ENCODE measurements around the gene SLAIN1. TPM values are rescaled to one million over a fixed set of nuclear protein-coding genes. Genes with fewer than 3 reads are reported as not detected.
A peak's percentile ranks its signal among the peaks of the same experiment; 100 is the strongest.
"Not testable (repeated sequence)": the region's sequence is repeated elsewhere in the genome, so short reads cannot be mapped to it uniquely, and the experiment has no call there.

The SLAIN1 gene
- 36.3 and 43.3 TPM in 2 replicates for total RNA-seq

- DNase-seq (ENCODE audit: low spot score), result peak; percentile 71
- Mint-ChIP-seq H3K9me3 (no peaks in the 10 kb centered on the region), H3K4me3 (peak within 1 kb of the TSS; percentile 95), H3K27ac (peak within 1 kb of the TSS; percentile 47), H3K27me3 (ENCODE audit: insufficient read depth) (peaks cover 26% of the 10 kb centered on the region), H3K4me1 (ENCODE audit: low read depth) (peaks cover 38% of the 10 kb centered on the region), H3K36me3 (ENCODE audit: low read depth) (no peaks in the 10 kb centered on the region)
- intact Hi-C loops (cut with micrococcal nuclease), result loop anchor here (1.0 to 5.0 kb wide), 7 partner anchors 18 to 960 kb away; partner anchors contain the start of genes FBXL3, MYCBP2 and OBI1
Observed at GRCh38 chr13:77697217-77698103, at the start of gene SLAIN1. SLAIN1 (plus strand) TSS chr13:77697687; CDS start chr13:77697914, 227 bp downstream.

- Mint-ChIP-seq H3K27me3 (ENCODE audit: insufficient read depth) (peaks cover 10% of the 10 kb centered on the region), H3K27ac (no peak overlapping the region), H3K9me3 (peaks cover 6% of the 10 kb centered on the region), H3K4me3 (no peak overlapping the region), H3K4me1 (ENCODE audit: low read depth) (no peaks in the 10 kb centered on the region), H3K36me3 (ENCODE audit: low read depth) (no peaks in the 10 kb centered on the region)
- intact Hi-C loops (cut with micrococcal nuclease), result no loop called here
- DNase-seq (ENCODE audit: low spot score), result no peak
Observed at GRCh38 chr13:77650409-77650808, 47.1 kb upstream of the SLAIN1 start.

GRCh38 chr13:77653301-77653700, 44.2 kb upstream of the SLAIN1 start:
- intact Hi-C loops (cut with micrococcal nuclease), result no loop called here
- no peak for DNase-seq (ENCODE audit: low spot score)
- Mint-ChIP-seq H3K27me3 (ENCODE audit: insufficient read depth) (peaks cover 6% of the 10 kb centered on the region), H3K9me3 (peaks cover 6% of the 10 kb centered on the region), H3K4me3 (no peak overlapping the region), H3K36me3 (ENCODE audit: low read depth) (no peaks in the 10 kb centered on the region), H3K4me1 (ENCODE audit: low read depth) (no peaks in the 10 kb centered on the region), H3K27ac (no peak overlapping the region)

GRCh38 chr13:77660016-77660415, 37.5 kb upstream of the SLAIN1 start:
- DNase-seq (ENCODE audit: low spot score); H3K4me1 Mint-ChIP-seq (ENCODE audit: low read depth); intact Hi-C loops (cut with micrococcal nuclease); H3K27ac Mint-ChIP-seq; H3K9me3 Mint-ChIP-seq; H3K27me3 Mint-ChIP-seq (ENCODE audit: insufficient read depth); H3K36me3 Mint-ChIP-seq (ENCODE audit: low read depth); H3K4me3 Mint-ChIP-seq: not testable (repeated sequence)

- H3K4me3 Mint-ChIP-seq, result no peak overlapping the region
- intact Hi-C loops (cut with micrococcal nuclease), result no loop called here
- H3K27ac Mint-ChIP-seq, result no peak overlapping the region
- H3K9me3 Mint-ChIP-seq, result no peaks in the 10 kb centered on the region
- no peak for DNase-seq (ENCODE audit: low spot score)
- peaks cover 1% of the 10 kb centered on the region for H3K27me3 Mint-ChIP-seq (ENCODE audit: insufficient read depth)
- no peaks in the 10 kb centered on the region for H3K4me1 Mint-ChIP-seq (ENCODE audit: low read depth)
- H3K36me3 Mint-ChIP-seq (ENCODE audit: low read depth), result no peaks in the 10 kb centered on the region
Observed at GRCh38 chr13:77660841-77661250, 36.6 kb upstream of the SLAIN1 start.

- intact Hi-C loops (cut with micrococcal nuclease); H3K36me3 Mint-ChIP-seq (ENCODE audit: low read depth); H3K27ac Mint-ChIP-seq; H3K9me3 Mint-ChIP-seq; DNase-seq (ENCODE audit: low spot score); H3K4me3 Mint-ChIP-seq; H3K27me3 Mint-ChIP-seq (ENCODE audit: insufficient read depth); H3K4me1 Mint-ChIP-seq (ENCODE audit: low read depth): not testable (repeated sequence)
Observed at GRCh38 chr13:77662301-77662700, 35.2 kb upstream of the SLAIN1 start.

- H3K36me3 Mint-ChIP-seq (ENCODE audit: low read depth); H3K27ac Mint-ChIP-seq; H3K9me3 Mint-ChIP-seq; H3K4me3 Mint-ChIP-seq; DNase-seq (ENCODE audit: low spot score); H3K4me1 Mint-ChIP-seq (ENCODE audit: low read depth); intact Hi-C loops (cut with micrococcal nuclease); H3K27me3 Mint-ChIP-seq (ENCODE audit: insufficient read depth): not testable (repeated sequence)
Observed at GRCh38 chr13:77662831-77663230, 34.7 kb upstream of the SLAIN1 start.

GRCh38 chr13:77674852-77675251, 22.6 kb upstream of the SLAIN1 start:
- no peak overlapping the region for H3K27ac Mint-ChIP-seq
- no peaks in the 10 kb centered on the region for H3K4me1 Mint-ChIP-seq (ENCODE audit: low read depth)
- H3K4me3 Mint-ChIP-seq, result no peak overlapping the region
- peaks cover 3% of the 10 kb centered on the region for H3K9me3 Mint-ChIP-seq
- peaks cover 16% of the 10 kb centered on the region for H3K27me3 Mint-ChIP-seq (ENCODE audit: insufficient read depth)
- no peaks in the 10 kb centered on the region for H3K36me3 Mint-ChIP-seq (ENCODE audit: low read depth)
- intact Hi-C loops (cut with micrococcal nuclease), result no loop called here
- no peak for DNase-seq (ENCODE audit: low spot score)

GRCh38 chr13:77678691-77679235, 18.7 kb upstream of the SLAIN1 start:
- H3K36me3 Mint-ChIP-seq (ENCODE audit: low read depth), result no peaks in the 10 kb centered on the region
- H3K9me3 Mint-ChIP-seq, result no peaks in the 10 kb centered on the region
- no peaks in the 10 kb centered on the region for H3K4me1 Mint-ChIP-seq (ENCODE audit: low read depth)
- peaks cover 20% of the 10 kb centered on the region for H3K27me3 Mint-ChIP-seq (ENCODE audit: insufficient read depth)
- H3K4me3 Mint-ChIP-seq, result no peak overlapping the region
- DNase-seq (ENCODE audit: low spot score), result no peak
- H3K27ac Mint-ChIP-seq, result no peak overlapping the region
- intact Hi-C loops (cut with micrococcal nuclease), result no loop called here

GRCh38 chr13:77687799-77688198, 9.7 kb upstream of the SLAIN1 start:
- Mint-ChIP-seq H3K27ac (no peak overlapping the region), H3K36me3 (ENCODE audit: low read depth) (no peaks in the 10 kb centered on the region), H3K27me3 (ENCODE audit: insufficient read depth) (peaks cover 28% of the 10 kb centered on the region), H3K4me1 (ENCODE audit: low read depth) (no peaks in the 10 kb centered on the region), H3K4me3 (no peak overlapping the region), H3K9me3 (no peaks in the 10 kb centered on the region)
- DNase-seq (ENCODE audit: low spot score), result no peak
- intact Hi-C loops (cut with micrococcal nuclease), result no loop called here

GRCh38 chr13:77691871-77692270, 5.6 kb upstream of the SLAIN1 start:
- H3K4me3 Mint-ChIP-seq, result no peak overlapping the region
- no peaks in the 10 kb centered on the region for H3K9me3 Mint-ChIP-seq
- no peak for DNase-seq (ENCODE audit: low spot score)
- intact Hi-C loops (cut with micrococcal nuclease), result no loop called here
- peaks cover 16% of the 10 kb centered on the region for H3K4me1 Mint-ChIP-seq (ENCODE audit: low read depth)
- H3K36me3 Mint-ChIP-seq (ENCODE audit: low read depth), result no peaks in the 10 kb centered on the region
- peaks cover 42% of the 10 kb centered on the region for H3K27me3 Mint-ChIP-seq (ENCODE audit: insufficient read depth)
- H3K27ac Mint-ChIP-seq, result no peak overlapping the region

GRCh38 chr13:77692746-77693448, 4.6 kb upstream of the SLAIN1 start:
- H3K4me1 Mint-ChIP-seq (ENCODE audit: low read depth), result peaks cover 20% of the 10 kb centered on the region
- no peak for DNase-seq (ENCODE audit: low spot score)
- H3K27me3 Mint-ChIP-seq (ENCODE audit: insufficient read depth), result peaks cover 41% of the 10 kb centered on the region
- no peak overlapping the region for H3K27ac Mint-ChIP-seq
- H3K4me3 Mint-ChIP-seq, result no peak overlapping the region
- H3K36me3 Mint-ChIP-seq (ENCODE audit: low read depth), result no peaks in the 10 kb centered on the region
- intact Hi-C loops (cut with micrococcal nuclease), result no loop called here
- H3K9me3 Mint-ChIP-seq, result no peaks in the 10 kb centered on the region

GRCh38 chr13:77693449-77693940, 4.0 kb upstream of the SLAIN1 start:
- Mint-ChIP-seq H3K27ac (no peak overlapping the region), H3K9me3 (no peaks in the 10 kb centered on the region)
- intact Hi-C loops (cut with micrococcal nuclease), result no loop called here

More at GRCh38 chr13:77693449-77693940, 4.0 kb upstream of the SLAIN1 start:
- Mint-ChIP-seq H3K4me3 (no peak overlapping the region), H3K36me3 (ENCODE audit: low read depth) (no peaks in the 10 kb centered on the region), H3K4me1 (ENCODE audit: low read depth) (peaks cover 20% of the 10 kb centered on the region), H3K27me3 (ENCODE audit: insufficient read depth) (peaks cover 40% of the 10 kb centered on the region)
- DNase-seq (ENCODE audit: low spot score), result no peak
